TTC549 (cell line): Measurements from ENCODE around the gene B4GALT7.
"Not testable (repeated sequence)": the region's sequence is repeated elsewhere in the genome, so short reads cannot be mapped to it uniquely, and the experiment has no call there.

Experiments
- FAIRE-seq: peaks from 2 replicates; lab custom pipeline; 2012; peaks lifted over from hg19 to GRCh38; lab: Jason Lieb, UNC

B4GALT7 gene

DNA sequence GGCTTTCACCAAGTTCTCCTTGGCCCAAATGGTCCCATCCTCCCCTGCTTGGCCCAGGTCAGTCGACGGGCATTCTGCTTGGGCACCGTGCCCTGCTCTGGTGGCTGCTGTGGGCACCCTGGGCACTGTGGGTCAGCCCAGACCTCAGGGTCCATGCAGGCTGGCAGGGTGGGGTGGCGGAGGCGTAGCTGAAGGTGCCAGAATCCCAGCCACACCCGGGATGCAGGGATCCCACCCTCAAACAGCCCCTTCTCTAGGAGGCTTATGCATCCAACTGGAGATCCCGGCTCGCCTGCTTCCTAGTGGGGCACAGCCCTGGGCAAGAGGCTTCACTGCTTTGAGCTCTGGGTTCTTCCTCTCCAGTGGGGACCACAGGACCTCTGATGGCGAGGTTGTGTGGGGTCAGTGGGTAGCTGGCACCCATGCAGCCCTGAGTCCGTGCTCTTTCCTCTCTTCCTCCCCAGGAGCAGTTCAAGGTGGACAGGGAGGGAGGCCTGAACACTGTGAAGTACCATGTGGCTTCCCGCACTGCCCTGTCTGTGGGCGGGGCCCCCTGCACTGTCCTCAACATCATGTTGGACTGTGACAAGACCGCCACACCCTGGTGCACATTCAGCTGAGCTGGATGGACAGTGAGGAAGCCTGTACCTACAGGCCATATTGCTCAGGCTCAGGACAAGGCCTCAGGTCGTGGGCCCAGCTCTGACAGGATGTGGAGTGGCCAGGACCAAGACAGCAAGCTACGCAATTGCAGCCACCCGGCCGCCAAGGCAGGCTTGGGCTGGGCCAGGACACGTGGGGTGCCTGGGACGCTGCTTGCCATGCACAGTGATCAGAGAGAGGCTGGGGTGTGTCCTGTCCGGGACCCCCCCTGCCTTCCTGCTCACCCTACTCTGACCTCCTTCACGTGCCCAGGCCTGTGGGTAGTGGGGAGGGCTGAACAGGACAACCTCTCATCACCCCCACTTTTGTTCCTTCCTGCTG lies 9.4 kb downstream of the B4GALT7 start:
- no peak for FAIRE-seq

DNA sequence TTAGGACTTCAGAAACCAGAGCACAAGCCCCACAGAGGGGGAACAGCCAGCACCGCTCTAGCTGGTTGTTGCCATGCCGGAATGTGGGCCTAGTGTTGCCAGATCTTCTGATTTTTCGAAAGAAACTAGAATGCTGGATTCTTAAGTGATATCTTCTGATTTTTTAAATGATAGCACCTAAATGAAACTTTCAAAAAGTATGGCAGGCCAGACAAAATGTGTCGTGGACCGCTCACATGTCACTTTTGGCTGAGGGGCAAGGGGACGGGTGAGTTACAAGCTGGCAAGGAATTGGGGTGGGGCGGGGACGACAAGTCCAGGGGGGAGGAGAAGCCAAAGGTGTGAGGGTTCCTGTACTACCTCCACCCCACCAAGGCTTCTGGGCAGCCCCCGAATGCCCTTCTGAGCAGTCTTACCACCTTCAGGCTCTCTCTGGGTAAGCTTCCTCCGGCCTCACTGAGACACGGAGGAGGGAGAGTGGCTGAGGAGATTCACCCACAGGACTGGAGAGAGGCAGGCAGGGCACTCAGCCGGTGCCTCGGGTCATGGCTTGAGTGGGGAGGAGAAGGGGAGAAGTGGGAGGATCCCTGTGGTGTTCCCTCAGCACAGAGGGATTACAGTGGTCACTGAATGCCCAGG lies 10.3 kb downstream of the B4GALT7 start:
- no peak for FAIRE-seq

DNA sequence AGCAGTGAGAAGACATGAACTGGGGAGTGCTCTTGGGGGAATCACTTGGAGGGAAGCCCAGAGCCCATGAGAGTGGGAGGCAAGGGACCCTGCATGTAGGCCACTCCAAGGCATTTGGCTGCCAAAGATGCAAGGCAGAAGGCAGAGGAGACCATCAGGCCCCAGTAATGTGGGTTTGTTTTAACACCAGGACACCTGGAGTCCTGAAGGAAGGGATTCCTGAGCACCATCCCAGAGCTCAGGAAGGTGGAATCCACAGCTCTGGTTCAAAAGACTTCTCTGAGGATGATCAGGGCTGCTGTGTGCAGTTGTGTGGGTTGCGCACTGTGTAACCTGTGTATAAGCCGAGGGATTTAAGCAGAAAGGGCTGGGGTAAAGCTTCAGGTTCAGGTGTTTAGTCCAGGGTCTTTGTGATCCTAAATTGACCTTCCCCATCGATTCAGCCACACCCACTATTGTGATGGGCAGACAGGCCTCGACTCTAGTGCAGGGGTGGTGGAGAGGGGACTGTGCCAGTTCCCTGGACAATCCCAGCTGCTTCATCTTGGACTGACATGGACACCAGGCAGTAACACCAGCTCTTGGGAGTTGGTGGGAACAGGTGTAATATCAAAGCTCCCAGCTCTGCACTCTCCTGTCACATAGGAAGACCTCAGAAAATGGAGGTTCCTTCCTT lies 11.0 kb downstream of the B4GALT7 start:
- no peak for FAIRE-seq

DNA sequence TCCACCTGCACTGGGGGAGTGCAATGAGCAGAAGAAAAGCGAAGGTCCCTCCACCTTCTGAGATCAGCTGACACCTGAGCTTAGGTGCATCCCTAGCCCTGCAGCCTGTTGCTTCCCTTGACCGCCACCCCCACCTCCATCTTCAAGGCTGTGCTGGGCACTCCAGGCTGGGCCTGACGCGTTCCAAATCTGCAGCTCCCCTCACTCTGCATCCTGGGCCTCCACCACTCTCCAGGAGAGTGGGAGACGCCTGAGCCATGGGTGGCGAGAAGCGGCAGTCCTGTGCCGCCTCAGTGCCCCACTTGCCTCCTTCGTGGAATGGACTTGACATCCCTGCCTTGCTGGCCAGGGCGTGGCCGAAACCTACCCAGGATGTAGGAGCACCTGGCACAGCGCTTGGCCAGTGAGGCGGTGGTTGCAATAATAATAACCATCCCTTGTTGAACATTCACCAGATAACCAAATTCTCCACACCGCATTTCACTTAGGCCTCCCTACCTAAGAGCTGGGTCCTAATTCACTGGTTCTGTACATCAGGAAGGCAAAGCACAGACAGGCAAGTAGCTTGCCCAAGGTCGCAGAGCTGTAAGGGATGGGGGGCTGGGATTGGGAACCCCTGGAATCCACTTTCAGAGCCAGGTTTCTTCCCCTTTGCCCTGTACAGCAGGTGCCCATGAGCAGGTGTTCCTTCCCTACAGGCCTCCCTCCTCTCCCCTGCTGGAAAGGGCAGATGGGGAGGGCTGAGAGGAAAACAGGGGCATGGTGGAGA lies 11.7 kb downstream of the B4GALT7 start:
- no peak for FAIRE-seq

DNA sequence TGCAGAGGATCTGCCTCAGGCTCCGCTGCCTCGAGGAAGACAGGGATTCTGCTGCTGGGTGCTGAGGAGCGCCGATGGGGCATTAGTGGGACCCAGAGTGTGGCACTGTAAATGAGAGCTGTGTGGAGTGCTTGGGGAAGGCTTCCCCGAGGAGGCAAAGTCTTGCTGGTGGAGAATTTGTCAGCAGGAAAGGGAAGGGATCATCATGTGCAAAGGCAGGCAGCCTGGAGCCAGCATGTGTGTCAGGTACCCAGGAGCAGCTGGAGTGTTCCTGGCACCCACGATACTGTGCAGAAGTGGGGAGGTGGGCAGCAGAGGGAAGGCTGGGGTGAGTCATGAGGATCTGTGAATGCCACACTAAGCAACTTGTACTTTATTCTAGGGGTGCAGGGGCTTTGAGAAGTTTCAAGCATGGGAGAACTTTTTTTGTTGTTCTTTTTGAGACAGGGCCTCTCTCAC lies 12.3 kb downstream of the B4GALT7 start:
- no peak for FAIRE-seq

DNA sequence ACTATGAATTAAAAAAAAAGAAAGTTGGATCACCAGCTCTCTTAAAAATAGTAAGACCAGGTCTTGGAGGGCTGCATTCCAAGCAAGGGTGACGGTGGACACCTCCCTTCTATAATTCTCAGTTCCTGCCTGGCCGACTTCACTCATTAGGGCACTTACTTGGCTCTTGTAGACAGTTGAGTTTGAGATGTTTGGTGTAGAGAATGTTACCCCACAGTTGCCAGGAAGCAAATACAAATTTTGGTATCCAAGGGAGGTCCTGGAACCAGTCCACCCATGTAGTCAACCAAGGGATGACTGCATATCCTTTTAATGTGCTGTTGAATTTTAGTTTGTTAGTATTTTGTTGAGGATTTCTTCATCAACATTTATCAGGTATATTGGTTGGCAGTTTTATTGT lies 20.6 kb downstream of the B4GALT7 start:
- FAIRE-seq = no peak

DNA sequence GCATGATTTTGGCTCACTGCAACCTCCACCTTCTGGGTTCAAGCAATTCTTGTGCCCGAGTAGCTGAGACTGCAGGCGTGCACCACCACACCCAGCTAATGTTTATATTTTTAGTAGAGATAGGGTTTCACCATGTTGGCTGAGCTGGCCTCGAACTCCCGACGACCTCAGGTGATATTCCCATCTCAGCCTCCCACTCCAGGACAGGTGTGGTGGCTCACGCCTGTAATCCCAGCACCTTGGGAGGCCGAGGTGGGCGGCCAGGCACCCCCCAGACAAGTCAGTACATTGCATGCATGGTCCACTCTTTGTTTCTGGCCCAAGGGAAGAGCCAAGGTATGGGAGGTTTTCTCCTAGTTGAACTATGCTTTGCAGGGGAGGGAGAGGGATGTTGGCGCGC lies 24.2 kb downstream of the B4GALT7 start:
- FAIRE-seq = not testable (repeated sequence)

DNA sequence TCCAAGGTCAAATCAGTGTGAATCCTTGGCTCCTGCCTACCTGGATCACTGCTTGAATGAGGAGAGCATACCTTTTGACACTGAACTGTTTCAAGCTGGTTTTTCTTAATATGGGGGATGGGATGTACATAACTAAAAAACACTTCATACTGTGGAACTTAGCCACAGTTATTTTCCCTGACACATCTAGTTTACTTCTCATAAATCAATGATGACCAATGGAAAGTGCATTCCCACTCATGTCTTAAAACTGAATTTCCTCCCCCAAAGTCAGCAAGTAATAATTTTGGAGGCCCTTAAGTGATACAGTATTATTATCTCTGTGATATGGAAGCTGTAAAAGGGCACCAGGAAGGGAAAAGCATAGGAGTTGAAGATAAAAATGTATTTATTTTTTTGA lies 30.3 kb downstream of the B4GALT7 start:
- FAIRE-seq = not testable (repeated sequence)

DNA sequence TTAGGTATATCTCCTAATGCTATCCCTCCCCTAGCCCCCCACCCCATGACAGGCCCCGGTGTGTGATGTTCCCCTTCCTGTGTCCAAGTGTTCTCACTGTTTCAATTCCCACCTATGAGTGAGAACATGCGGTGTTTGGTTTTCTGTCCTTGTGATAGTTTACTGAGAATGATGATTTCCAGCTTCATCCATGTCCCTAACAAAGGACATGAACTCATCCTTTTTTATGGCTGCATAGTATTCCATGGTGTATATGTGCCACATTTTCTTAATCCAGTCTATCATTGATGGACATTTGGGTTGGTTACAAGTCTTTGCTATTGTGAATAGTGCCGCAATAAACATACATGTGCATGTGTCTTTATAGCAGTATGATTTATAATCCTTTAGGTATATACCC lies 35.0 kb downstream of the B4GALT7 start:
- FAIRE-seq = not testable (repeated sequence)

DNA sequence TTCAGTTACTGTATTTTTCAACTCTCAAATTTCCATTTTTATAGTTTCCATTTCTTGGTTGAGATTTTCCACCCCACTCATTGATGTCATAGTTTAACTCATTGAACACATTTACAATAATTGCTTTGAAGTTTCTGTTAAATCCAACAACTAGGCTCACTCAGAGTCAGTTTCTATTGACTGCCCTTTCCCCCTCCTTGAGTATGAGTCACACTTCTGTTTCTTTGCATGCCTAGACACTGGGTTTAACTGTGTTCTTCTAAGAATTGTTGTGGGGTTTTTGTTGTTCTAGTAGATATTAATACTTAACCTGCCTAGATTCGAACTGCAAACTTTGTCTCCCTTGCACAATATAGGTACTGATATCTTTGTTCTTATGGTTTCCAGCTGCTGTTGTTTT lies 45.5 kb downstream of the B4GALT7 start:
- not testable (repeated sequence) for FAIRE-seq

DNA sequence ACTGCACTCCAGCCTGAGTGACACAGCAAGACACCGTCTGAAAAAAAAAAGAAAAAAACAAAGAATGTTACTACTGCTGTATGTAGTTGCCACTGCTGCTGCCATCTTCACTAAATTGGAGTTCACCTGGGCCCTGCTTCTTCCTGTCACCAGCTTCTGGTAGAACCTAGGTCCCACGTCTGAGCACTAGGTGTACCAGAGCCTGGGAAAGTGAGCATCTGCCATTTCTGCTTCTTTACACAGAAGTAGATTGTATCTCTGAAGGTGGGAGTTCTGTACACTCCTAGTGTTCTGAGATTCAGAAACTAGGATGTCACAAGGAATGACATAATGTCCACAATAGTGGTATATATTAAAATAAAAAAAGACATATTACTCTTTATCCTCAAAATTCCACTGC lies 51.3 kb downstream of the B4GALT7 start:
- not testable (repeated sequence) for FAIRE-seq

DNA sequence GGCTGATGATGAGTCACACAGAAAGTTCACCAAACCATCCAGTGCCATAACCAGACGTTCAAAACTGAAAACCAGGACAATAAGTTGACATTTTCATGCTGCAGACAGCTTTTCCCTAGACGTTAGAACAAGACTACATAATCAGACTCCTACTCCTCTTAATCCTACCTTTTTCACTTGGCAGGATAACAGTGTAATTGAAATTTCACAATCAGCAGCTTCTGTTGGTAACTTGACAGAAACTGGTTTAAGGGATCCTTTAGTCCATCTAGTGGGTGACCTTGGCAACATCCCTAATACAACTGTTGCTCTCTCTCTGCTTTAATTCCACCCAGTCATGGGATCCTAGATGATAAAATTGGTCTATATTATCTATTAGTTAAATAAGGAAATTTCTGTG lies 57.9 kb downstream of the B4GALT7 start:
- FAIRE-seq = not testable (repeated sequence)

DNA sequence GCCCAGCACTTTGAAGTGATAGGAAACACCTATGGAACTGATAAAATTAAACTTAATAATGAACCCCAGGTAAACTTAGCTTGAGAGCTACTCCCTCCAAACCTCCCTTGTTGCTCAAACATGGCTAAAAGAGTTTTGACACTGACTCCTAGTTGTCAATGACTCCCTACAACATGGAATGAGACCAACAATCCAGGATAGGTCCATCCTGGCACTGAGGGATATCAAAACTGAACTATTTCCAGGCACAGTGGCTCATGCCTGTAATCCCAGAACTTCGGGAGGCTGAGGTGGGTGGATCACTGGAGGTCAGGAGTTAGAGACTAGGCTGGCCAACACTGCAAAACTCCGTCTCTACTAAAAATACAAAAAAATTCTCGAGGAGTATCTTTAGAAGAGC lies 58.6 kb downstream of the B4GALT7 start:
- not testable (repeated sequence) for FAIRE-seq
